ENCODE data around the gene NXPH4. TPM values are rescaled to one million over a fixed set of nuclear protein-coding genes. Genes with fewer than 3 reads are reported as not detected.

NXPH4 gene
- total RNA-seq, 1 donor from 2014 or later = 0.53 TPM

DNA sequence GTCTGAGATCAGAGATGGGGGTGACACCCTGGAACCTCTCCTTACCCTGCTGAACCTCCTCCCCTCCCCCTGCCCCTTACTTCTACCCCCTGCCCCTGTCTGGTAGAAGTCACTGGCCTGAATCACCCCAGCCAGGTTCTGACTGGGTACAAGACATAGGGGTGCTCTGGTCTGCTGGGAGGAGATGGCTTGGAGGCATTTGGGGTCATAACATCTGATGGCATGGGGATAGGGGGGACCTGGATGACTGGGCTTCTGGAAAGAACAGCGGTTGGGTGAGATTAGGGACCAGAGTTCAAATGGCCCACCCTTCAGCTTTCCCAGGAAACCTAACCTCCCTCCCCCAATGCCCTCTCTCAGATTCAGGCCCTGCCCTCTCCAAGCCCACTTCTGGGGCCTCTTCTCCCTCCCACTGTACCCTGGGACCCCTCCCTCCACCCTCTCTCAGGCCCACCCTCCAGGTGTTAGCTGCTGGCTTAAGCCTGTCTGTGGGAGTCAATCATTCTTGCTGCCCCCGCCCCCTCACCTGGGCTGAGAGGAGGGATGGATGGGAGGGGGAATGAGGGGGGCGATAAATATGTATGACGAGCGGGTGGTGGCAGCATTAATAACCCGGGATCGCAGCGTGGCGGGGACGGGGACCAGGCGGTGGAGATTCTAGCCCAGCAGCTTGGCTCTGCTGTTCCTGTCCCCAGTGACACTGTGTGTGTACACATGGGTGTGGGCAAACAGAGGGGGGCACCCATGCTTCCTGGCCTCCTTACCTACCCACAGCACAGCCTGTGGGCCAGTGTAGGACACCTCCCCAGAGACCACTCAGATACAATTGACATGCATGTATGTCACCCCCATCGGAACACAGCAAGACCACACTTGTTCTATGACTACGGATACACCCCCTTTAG lies 5.9 kb downstream of the NXPH4 start:
- DNase-seq (ENCODE audit: low read depth) (no peak), FAIRE-seq (no peak)
- Histone ChIP-seq H3K4me3 (ENCODE audit: low read depth, low read length) (no peak overlapping the region), H3K36me3 (ENCODE audit: control insufficient read depth, insufficient read depth, low read length) (no peaks in the 10 kb centered on the region), H3K27me3 (ENCODE audit: control insufficient read depth, insufficient read depth, low read length) (peaks cover 57% of the 10 kb centered on the region)
- no peak for TF ChIP-seq CTCF (IDR thresholded peaks at IDR 0.05; ENCODE audit: insufficient read depth, low read length, severe bottlenecking)

GRCh38 chr12:57223191-57224165 lies 6.9 kb downstream of the NXPH4 start:
- DNase-seq (ENCODE audit: low read depth) (no peak), FAIRE-seq (peak; percentile 79)
- no peak for TF ChIP-seq CTCF (IDR thresholded peaks at IDR 0.05; ENCODE audit: insufficient read depth, low read length, severe bottlenecking)
- H3K36me3 ChIP-seq (ENCODE audit: control insufficient read depth, insufficient read depth, low read length) = no peaks in the 10 kb centered on the region
- H3K27me3 ChIP-seq (ENCODE audit: control insufficient read depth, insufficient read depth, low read length) = peaks cover 51% of the 10 kb centered on the region
- no peak overlapping the region for H3K4me3 ChIP-seq (ENCODE audit: low read depth, low read length)

GRCh38 chr12:57224278-57224972 lies 7.8 kb downstream of the NXPH4 start:
- DNase-seq (ENCODE audit: low read depth) (no peak), FAIRE-seq (no peak)
- Histone ChIP-seq H3K4me3 (ENCODE audit: low read depth, low read length) (no peak overlapping the region), H3K36me3 (ENCODE audit: control insufficient read depth, insufficient read depth, low read length) (no peaks in the 10 kb centered on the region), H3K27me3 (ENCODE audit: control insufficient read depth, insufficient read depth, low read length) (peaks cover 45% of the 10 kb centered on the region)
- no peak for TF ChIP-seq CTCF (IDR thresholded peaks at IDR 0.05; ENCODE audit: insufficient read depth, low read length, severe bottlenecking)

- H3K4me3 ChIP-seq (ENCODE audit: low read depth, low read length) = no peak overlapping the region
- H3K27me3 ChIP-seq (ENCODE audit: control insufficient read depth, insufficient read depth, low read length) = peaks cover 40% of the 10 kb centered on the region
- no peaks in the 10 kb centered on the region for H3K36me3 ChIP-seq (ENCODE audit: control insufficient read depth, insufficient read depth, low read length)
- peak; percentile 76 for TF ChIP-seq CTCF (IDR thresholded peaks at IDR 0.05; ENCODE audit: insufficient read depth, low read length, severe bottlenecking)
- DNase-seq (ENCODE audit: low read depth) (no peak), FAIRE-seq (no peak)
Observed at GRCh38 chr12:57224973-57225679, 8.5 kb downstream of the NXPH4 start.

GRCh38 chr12:57225680-57226210 lies 9.2 kb downstream of the NXPH4 start:
- peaks cover 36% of the 10 kb centered on the region for H3K27me3 ChIP-seq (ENCODE audit: control insufficient read depth, insufficient read depth, low read length)
- no peak for FAIRE-seq
- peaks cover 1% of the 10 kb centered on the region for H3K36me3 ChIP-seq (ENCODE audit: control insufficient read depth, insufficient read depth, low read length)

More at GRCh38 chr12:57225680-57226210, 9.2 kb downstream of the NXPH4 start:
- no peak overlapping the region for H3K4me3 ChIP-seq (ENCODE audit: low read depth, low read length)
- DNase-seq (ENCODE audit: low read depth) = no peak
- no peak for TF ChIP-seq CTCF (IDR thresholded peaks at IDR 0.05; ENCODE audit: insufficient read depth, low read length, severe bottlenecking)

Measured in bronchial epithelial cell (primary cell).